SK-N-SH (cell line): ENCODE data around the gene PRKG1. TPM values are rescaled to one million over a fixed set of nuclear protein-coding genes. Genes with fewer than 3 reads are reported as not detected.

Experiments
- CTCF ChIA-PET: fragments of 300-600, 350-600 bp; formaldehyde crosslinking; extraction: SDS; loops from one replicate; lab custom pipeline; 2021; lab: Yijun Ruan, JAX
- POLR2A ChIA-PET: fragments of 350-600 bp; sonication (Branson Sonifier 250); formaldehyde crosslinking; extraction: SDS; loops from one replicate; lab custom pipeline; 2020; ENCODE audit warnings: antibody characterized with exemption, inconsistent platforms; lab: Yijun Ruan, JAX
- DNase-seq: peaks from one replicate; pipeline ENCODE4 v3.0.0; 2012
- H2AFZ ChIP-seq: fragments of 200-600 bp; sonication (generic); 2 replicates; pipeline ENCODE4 v1.8.1; 2016; ENCODE audit warnings: antibody characterized with exemption, mild to moderate bottlenecking, low read depth
- H3F3A ChIP-seq: fragments of 200-600 bp; sonication (generic); replicated peaks from 2 replicates; pipeline ENCODE3; 2016; ENCODE audit warnings: antibody characterized with exemption, mild to moderate bottlenecking; ENCODE audit not compliant: insufficient read depth
- H3K27ac ChIP-seq, 2 experiments: fragments of 200-500 bp in 1 of 2; fragments of 200-600 bp in 1 of 2; sonication (Bioruptor generic) in 1 of 2; sonication (generic), shearing (Covaris generic) in 1 of 2; 2 replicates each; pipeline versions ENCODE4 v1.5.1 to v1.6.1; 2014 to 2016; ENCODE audit warnings: low read depth in 2 of 2, inconsistent platforms in 1 of 2, low read length in 1 of 2, mild to moderate bottlenecking in 1 of 2, mixed read lengths in 1 of 2
- H3K27me3 ChIP-seq: fragments of 200-600 bp; sonication (generic), shearing (Covaris generic); 2 replicates; pipeline ENCODE4 v1.6.1; 2016; ENCODE audit warnings: mixed run types; ENCODE audit not compliant: insufficient read depth
- H3K36me3 ChIP-seq, 2 experiments: fragments of 200-500 bp in 1 of 2; fragments of 200-600 bp in 1 of 2; sonication (Bioruptor generic) in 1 of 2; sonication (generic) in 1 of 2; replicated peaks in 1 of 2; 2 replicates each; pipeline versions ENCODE3 to v1.5.1; 2014 to 2016; ENCODE audit warnings: low read length in 1 of 2, mild to moderate bottlenecking in 1 of 2; ENCODE audit not compliant: insufficient read depth in 2 of 2, control insufficient read depth in 1 of 2
- H3K4me1 ChIP-seq, 2 experiments: fragments of 200-500 bp in 1 of 2; fragments of 200-600 bp in 1 of 2; sonication (Bioruptor generic) in 1 of 2; sonication (generic), shearing (Covaris generic) in 1 of 2; 2 replicates each; pipeline versions ENCODE4 v1.5.1 to v1.6.1; 2014 to 2016; ENCODE audit warnings: low read depth in 1 of 2, low read length in 1 of 2, mixed run types in 1 of 2; ENCODE audit not compliant: insufficient read depth in 2 of 2, control insufficient read depth in 1 of 2
- H3K4me2 ChIP-seq: fragments of 200-600 bp; sonication (generic), shearing (Covaris generic); 2 replicates; pipeline ENCODE4 v1.6.1; 2017; ENCODE audit warnings: mixed run types
- H3K4me3 ChIP-seq, 2 experiments: fragments of 200-500 bp in 1 of 2; fragments of 200-600 bp in 1 of 2; sonication (Bioruptor generic) in 1 of 2; sonication (generic), shearing (Covaris generic) in 1 of 2; 2 replicates each; pipeline versions ENCODE4 v1.5.1 to v1.8.1; 2014 to 2016; ENCODE audit warnings: low read depth in 2 of 2, inconsistent platforms in 1 of 2, low read length in 1 of 2, mild to moderate bottlenecking in 1 of 2, mixed read lengths in 1 of 2, moderate library complexity in 1 of 2
- H3K79me2 ChIP-seq: fragments of 200-600 bp; sonication (generic); 2 replicates; pipeline ENCODE4 v1.8.1; 2017; ENCODE audit warnings: mild to moderate bottlenecking; ENCODE audit not compliant: insufficient read depth
- H3K9ac ChIP-seq: fragments of 200-600 bp; sonication (generic); 2 replicates; pipeline ENCODE4 v1.6.1; 2017; ENCODE audit warnings: mixed run types
- H3K9me2 ChIP-seq: fragments of 200-600 bp; sonication (generic); 2 replicates; pipeline ENCODE4 v1.6.1; 2017; ENCODE audit warnings: mixed run types
- H3K9me3 ChIP-seq: fragments of 200-600 bp; sonication (generic); 2 replicates; pipeline ENCODE4 v1.6.1; 2017; ENCODE audit warnings: mixed run types, mild to moderate bottlenecking, moderate library complexity
- H4K20me1 ChIP-seq: fragments of 200-600 bp; sonication (generic); 2 replicates; pipeline ENCODE4 v1.6.1; 2017; ENCODE audit warnings: mild to moderate bottlenecking, mixed run types; ENCODE audit not compliant: insufficient read depth
- EZH2phosphoT487 ChIP-seq: fragments of 200-600 bp; sonication (generic); IDR thresholded peaks from 2 replicates; pipeline ENCODE4 v1.6.1; 2017; ENCODE audit warnings: low read depth, mixed run types, mild to moderate bottlenecking, antibody characterized with exemption, moderate library complexity, borderline replicate concordance
- FOSL2 ChIP-seq: IDR thresholded peaks from 2 replicates; pipeline ENCODE4 v1.4.0; 2012; ENCODE audit warnings: low read depth, mild to moderate bottlenecking, moderate library complexity, borderline replicate concordance
- FOXM1 ChIP-seq: IDR thresholded peaks from 2 replicates; pipeline ENCODE4 v1.4.0; 2012; ENCODE audit warnings: low read depth, mild to moderate bottlenecking
- GABPA ChIP-seq: IDR thresholded peaks from 2 replicates; pipeline ENCODE4 v1.4.0; 2012; ENCODE audit warnings: low read depth, mild to moderate bottlenecking
- GATA2 ChIP-seq: sonication (generic); formaldehyde crosslinking; IDR thresholded peaks from 2 replicates; pipeline ENCODE4 v1.5.0; 2020; ENCODE audit warnings: mild to moderate bottlenecking, missing genetic modification reagents
- MEF2A ChIP-seq: IDR thresholded peaks from 2 replicates; pipeline ENCODE4 v1.4.0; 2012; ENCODE audit warnings: low read depth, borderline replicate concordance
- POLR2AphosphoS5 ChIP-seq: IDR thresholded peaks from 2 replicates; pipeline ENCODE4 v1.6.1; 2012; ENCODE audit warnings: low read depth, low read length
- RFX5 ChIP-seq: IDR thresholded peaks from 2 replicates; pipeline ENCODE4 v1.6.1; 2012; ENCODE audit warnings: mild to moderate bottlenecking, improper control_type of control experiment, low read length
- RXRA ChIP-seq: IDR thresholded peaks from 2 replicates; pipeline ENCODE4 v1.4.0; 2012; ENCODE audit warnings: low read depth, mild to moderate bottlenecking, borderline replicate concordance
- SIN3A ChIP-seq: IDR thresholded peaks from 2 replicates; pipeline ENCODE4 v1.6.1; 2012; ENCODE audit warnings: low read depth, mild to moderate bottlenecking, low read length, moderate library complexity, borderline replicate concordance
- TAF1 ChIP-seq: IDR thresholded peaks from 2 replicates; pipeline ENCODE4 v1.6.1; 2012; ENCODE audit warnings: low read depth, mild to moderate bottlenecking, low read length, moderate library complexity, borderline replicate concordance
- TCF12 ChIP-seq: IDR thresholded peaks from 2 replicates; pipeline ENCODE4 v1.4.0; 2012
- TEAD4 ChIP-seq: IDR thresholded peaks from 2 replicates; pipeline ENCODE4 v1.4.0; 2012; ENCODE audit warnings: mild to moderate bottlenecking, borderline replicate concordance; ENCODE audit not compliant: insufficient read depth
- YY1 ChIP-seq: IDR thresholded peaks from 2 replicates; pipeline ENCODE4 v1.4.0; 2012; ENCODE audit warnings: low read depth, mild to moderate bottlenecking
- WGBS: methylation state at CpG from one replicate; pipeline ENCODE4 v1.1.6; 2017; ENCODE audit warnings: low lambda C conversion rate; 5-methylcytosine and 5-hydroxymethylcytosine counted together
- polyA plus RNA-seq, 3 experiments: library from polyadenylated mRNA; depleted of rRNA; stranded (reverse); fragments of >200 nt; gene quantifications; 2 replicates each; pipeline ENCODE4 v1.2.3, GENCODE V29; 2012
- TF ChIP-seq, protein P1 (sequence below): fragments of 150-350 bp; IDR thresholded peaks from 2 replicates; pipeline ENCODE4 v1.6.1; 2016; ENCODE audit warnings: mild to moderate bottlenecking, low read depth, low read length
- TF ChIP-seq, protein P2 (sequence below): IDR thresholded peaks from 2 replicates; pipeline ENCODE4 v1.6.1; 2012; ENCODE audit warnings: mild to moderate bottlenecking, low read depth, low read length, moderate library complexity
- TF ChIP-seq, protein P3 (sequence below): IDR thresholded peaks from 2 replicates; pipeline ENCODE4 v1.4.0; 2012; ENCODE audit warnings: low read depth, borderline replicate concordance
- TF ChIP-seq, protein P4 (sequence below): IDR thresholded peaks from 2 replicates; pipeline ENCODE4 v1.4.0; 2012; ENCODE audit warnings: low read depth

The PRKG1 gene
- polyA plus RNA-seq, 1 of the 3 experiments (the other 2 are of a cell fraction): 4.1 TPM

DNA sequence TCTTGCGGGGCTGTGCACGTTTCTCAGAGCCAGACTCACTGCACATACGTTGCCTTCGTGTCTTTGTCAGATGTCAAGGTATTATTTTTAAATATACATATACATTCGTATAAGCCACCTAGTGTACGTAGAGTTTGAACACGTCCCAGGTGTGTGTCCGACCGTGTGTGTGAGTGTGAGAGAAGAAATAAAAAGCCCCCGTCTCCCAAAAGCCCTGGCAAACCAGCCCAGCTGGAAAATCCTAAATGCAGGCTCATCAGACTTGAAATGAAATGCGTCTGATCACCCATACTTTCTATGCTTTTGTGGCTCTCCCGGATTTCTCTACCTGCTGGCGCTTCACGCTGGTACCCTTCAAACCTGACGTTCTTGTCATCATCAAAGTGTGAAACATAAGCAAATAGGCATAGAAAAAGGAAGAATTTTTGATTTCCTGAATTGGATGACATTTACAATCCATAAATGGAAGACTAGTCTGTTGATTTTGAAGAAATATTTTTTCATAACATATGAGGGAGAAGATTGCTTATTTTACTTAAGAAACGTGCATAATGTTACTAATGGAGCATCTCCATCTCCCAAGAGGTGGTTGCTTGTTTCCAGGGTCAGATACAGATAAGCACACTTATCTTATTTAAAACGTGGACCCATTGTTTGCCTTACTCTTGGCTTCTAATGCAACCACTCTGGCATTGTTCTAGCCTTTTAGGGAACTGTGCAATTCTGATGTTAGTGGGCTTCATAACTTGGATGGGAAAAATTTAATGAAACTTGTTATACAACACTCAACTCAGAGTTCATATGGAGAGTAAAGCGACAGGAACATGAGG is 971 bp downstream of the PRKG1 start:
- no peaks in the 10 kb centered on the region for H3K9me2 ChIP-seq
- DNase-seq: no peak
- TF ChIP-seq SIN3A (no peak), POLR2AphosphoS5 (no peak), MEF2A (no peak), TCF12 (no peak), TEAD4 (no peak), YY1 (no peak), TAF1 (no peak), GABPA (no peak)
- TF ChIP-seq, protein P1, sequence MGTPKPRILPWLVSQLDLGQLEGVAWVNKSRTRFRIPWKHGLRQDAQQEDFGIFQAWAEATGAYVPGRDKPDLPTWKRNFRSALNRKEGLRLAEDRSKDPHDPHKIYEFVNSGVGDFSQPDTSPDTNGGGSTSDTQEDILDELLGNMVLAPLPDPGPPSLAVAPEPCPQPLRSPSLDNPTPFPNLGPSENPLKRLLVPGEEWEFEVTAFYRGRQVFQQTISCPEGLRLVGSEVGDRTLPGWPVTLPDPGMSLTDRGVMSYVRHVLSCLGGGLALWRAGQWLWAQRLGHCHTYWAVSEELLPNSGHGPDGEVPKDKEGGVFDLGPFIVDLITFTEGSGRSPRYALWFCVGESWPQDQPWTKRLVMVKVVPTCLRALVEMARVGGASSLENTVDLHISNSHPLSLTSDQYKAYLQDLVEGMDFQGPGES: no peak
- TF ChIP-seq, protein P2, sequence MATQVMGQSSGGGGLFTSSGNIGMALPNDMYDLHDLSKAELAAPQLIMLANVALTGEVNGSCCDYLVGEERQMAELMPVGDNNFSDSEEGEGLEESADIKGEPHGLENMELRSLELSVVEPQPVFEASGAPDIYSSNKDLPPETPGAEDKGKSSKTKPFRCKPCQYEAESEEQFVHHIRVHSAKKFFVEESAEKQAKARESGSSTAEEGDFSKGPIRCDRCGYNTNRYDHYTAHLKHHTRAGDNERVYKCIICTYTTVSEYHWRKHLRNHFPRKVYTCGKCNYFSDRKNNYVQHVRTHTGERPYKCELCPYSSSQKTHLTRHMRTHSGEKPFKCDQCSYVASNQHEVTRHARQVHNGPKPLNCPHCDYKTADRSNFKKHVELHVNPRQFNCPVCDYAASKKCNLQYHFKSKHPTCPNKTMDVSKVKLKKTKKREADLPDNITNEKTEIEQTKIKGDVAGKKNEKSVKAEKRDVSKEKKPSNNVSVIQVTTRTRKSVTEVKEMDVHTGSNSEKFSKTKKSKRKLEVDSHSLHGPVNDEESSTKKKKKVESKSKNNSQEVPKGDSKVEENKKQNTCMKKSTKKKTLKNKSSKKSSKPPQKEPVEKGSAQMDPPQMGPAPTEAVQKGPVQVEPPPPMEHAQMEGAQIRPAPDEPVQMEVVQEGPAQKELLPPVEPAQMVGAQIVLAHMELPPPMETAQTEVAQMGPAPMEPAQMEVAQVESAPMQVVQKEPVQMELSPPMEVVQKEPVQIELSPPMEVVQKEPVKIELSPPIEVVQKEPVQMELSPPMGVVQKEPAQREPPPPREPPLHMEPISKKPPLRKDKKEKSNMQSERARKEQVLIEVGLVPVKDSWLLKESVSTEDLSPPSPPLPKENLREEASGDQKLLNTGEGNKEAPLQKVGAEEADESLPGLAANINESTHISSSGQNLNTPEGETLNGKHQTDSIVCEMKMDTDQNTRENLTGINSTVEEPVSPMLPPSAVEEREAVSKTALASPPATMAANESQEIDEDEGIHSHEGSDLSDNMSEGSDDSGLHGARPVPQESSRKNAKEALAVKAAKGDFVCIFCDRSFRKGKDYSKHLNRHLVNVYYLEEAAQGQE: no peak
- no peaks in the 10 kb centered on the region for H3K27me3 ChIP-seq
- H3K4me3 ChIP-seq: peak overlapping the region; percentile 57 to 85
- H4K20me1 ChIP-seq: no peaks in the 10 kb centered on the region
- H3K9ac ChIP-seq: peak overlapping the region; percentile 65
- POLR2A ChIA-PET: no interaction called here
- peak overlapping the region; percentile 77 for H3K4me2 ChIP-seq
- 33% methylated on average over 18 of the region's 18 CpGs for WGBS
- H2AFZ ChIP-seq: peak overlapping the region; percentile 93
- CTCF ChIA-PET: interaction anchor here (1.3 to 3.5 kb wide), 3 partner anchors 9 to 314 kb away, joined by 3 to 34 read pairs (median 7); no protein-coding TSS in a partner anchor
- no peaks in the 10 kb centered on the region; the same call in none of the 2 replicates for H3K79me2 ChIP-seq
- no peaks in the 10 kb centered on the region for H3K36me3 ChIP-seq
- no peaks in the 10 kb centered on the region for H3F3A ChIP-seq
- H3K9me3 ChIP-seq: no peaks in the 10 kb centered on the region
- H3K27ac ChIP-seq: peak overlapping the region; percentile 75 to 80; a peak in 3 of 4 replicates
- peaks cover 0 to 9% of the 10 kb centered on the region in 2 experiments; a peak in 1 of 4 replicates for H3K4me1 ChIP-seq

DNA sequence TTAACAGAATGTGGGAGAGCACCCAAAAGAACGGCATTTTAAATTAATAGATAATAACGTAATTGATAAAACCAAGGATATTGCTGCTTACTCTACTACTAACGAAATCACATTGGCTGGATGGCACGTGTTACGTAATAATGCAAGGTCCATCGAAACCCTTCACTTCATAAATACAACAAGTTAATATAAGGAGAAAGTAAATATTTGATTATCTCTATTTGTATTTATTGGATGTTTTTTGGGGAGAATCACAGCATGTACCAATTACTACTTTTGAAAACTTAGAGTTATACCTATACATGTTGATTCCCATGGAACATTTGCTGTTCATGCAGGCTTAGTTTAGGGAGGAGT is 1.6 kb downstream of the PRKG1 start:
- no peaks in the 10 kb centered on the region for H3F3A ChIP-seq
- ChIA-PET POLR2A (no interaction called here), CTCF (interaction anchor here (1.2 kb wide), 1 partner anchor 12 kb away, joined by 9 read pairs; no protein-coding TSS in a partner anchor)
- H3K27ac ChIP-seq: no peak overlapping the region
- H3K4me3 ChIP-seq: peak overlapping the region in 1 of 2 experiments; percentile 57; a peak in 1 of 4 replicates
- no peak for DNase-seq
- peak overlapping the region; percentile 77 for H3K4me2 ChIP-seq
- no peaks in the 10 kb centered on the region; the same call in none of the 2 replicates for H3K79me2 ChIP-seq
- no peaks in the 10 kb centered on the region for H3K27me3 ChIP-seq
- H3K4me1 ChIP-seq: peaks cover 0 to 9% of the 10 kb centered on the region in 2 experiments; a peak in 1 of 4 replicates
- no peak overlapping the region for H2AFZ ChIP-seq
- H3K9ac ChIP-seq: no peak overlapping the region
- 80% methylated on average over 6 of the region's 6 CpGs for WGBS
- H3K9me3 ChIP-seq: no peaks in the 10 kb centered on the region
- no peaks in the 10 kb centered on the region for H3K36me3 ChIP-seq
- H3K9me2 ChIP-seq: no peaks in the 10 kb centered on the region
- H4K20me1 ChIP-seq: no peaks in the 10 kb centered on the region
- no peak for TF ChIP-seq FOXM1
- no peak for TF ChIP-seq FOSL2
- no peak for TF ChIP-seq GATA2
- TF ChIP-seq, protein P3, sequence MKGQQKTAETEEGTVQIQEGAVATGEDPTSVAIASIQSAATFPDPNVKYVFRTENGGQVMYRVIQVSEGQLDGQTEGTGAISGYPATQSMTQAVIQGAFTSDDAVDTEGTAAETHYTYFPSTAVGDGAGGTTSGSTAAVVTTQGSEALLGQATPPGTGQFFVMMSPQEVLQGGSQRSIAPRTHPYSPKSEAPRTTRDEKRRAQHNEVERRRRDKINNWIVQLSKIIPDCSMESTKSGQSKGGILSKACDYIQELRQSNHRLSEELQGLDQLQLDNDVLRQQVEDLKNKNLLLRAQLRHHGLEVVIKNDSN: no peak
- TF ChIP-seq MEF2A: no peak
- no peak for TF ChIP-seq TEAD4
- no peak for TF ChIP-seq POLR2AphosphoS5
- no peak for TF ChIP-seq RXRA
- TF ChIP-seq RFX5: no peak
- TF ChIP-seq EZH2phosphoT487: no peak
- TF ChIP-seq, protein P4, sequence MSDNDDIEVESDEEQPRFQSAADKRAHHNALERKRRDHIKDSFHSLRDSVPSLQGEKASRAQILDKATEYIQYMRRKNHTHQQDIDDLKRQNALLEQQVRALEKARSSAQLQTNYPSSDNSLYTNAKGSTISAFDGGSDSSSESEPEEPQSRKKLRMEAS: no peak
- TF ChIP-seq, protein P1: no peak
